ENCODE measurements around the gene SPEM2. TPM values are rescaled to one million over a fixed set of nuclear protein-coding genes. Genes with fewer than 3 reads are reported as not detected.
A peak's percentile ranks its signal among the peaks of the same experiment; 100 is the strongest.

Gene SPEM2
- polyA plus RNA-seq, 2 of the 4 experiments (the other 2 are of a cell fraction) = not detected

GRCh38 chr17:7440834-7441195 lies 15.4 kb downstream of the SPEM2 start:
- Histone ChIP-seq H3K9me3 (no peaks in the 10 kb centered on the region), H3K4me1 (peaks cover 45% of the 10 kb centered on the region), H3K27ac (peak overlapping the region in 1 of 2 experiments; percentile 85; a peak in 3 of 6 replicates), H3K4me3 (no peak overlapping the region), H3K4me2 (peak overlapping the region; percentile 98; the same call in 2 of the 3 replicates)
- ATAC-seq (no peak), FAIRE-seq (no peak), DNase-seq (ENCODE audit: low read depth in 1 of 2, low spot score in 1 of 2) (no peak)
- no peak for TF ChIP-seq JUNB (IDR thresholded peaks at IDR 0.05)
- TF ChIP-seq FOSB (CRISPR knock-in tag; IDR thresholded peaks at IDR 0.05) = no peak
- TF ChIP-seq MAFK (IDR thresholded peaks at IDR 0.05; ENCODE audit: partially characterized antibody) = peak; percentile 95
- POLR2A ChIA-PET = interaction anchor here (1.0 to 1.4 kb wide), 3 partner anchors 8 to 45 kb away, joined by 3 to 6 read pairs (median 3); partner anchors contain the start of gene TMEM256
- CTCF ChIA-PET = interaction anchor here (0.7 to 17.0 kb wide), 14 partner anchors 9 to 196 kb away, joined by 3 to 342 read pairs (median 4); partner anchors contain the start of genes CHRNB1, KCTD11, SLC35G6 and TMEM256
- 77% methylated on average over 10 of the region's 12 CpGs for WGBS (ENCODE audit: missing lambda C conversion rate)

GRCh38 chr17:7441266-7441665 lies 15.8 kb downstream of the SPEM2 start:
- no peak for ATAC-seq
- WGBS (ENCODE audit: missing lambda C conversion rate) = 87% methylated on average over 7 of the region's 7 CpGs
- ChIA-PET POLR2A (interaction anchor here (1.0 to 1.4 kb wide), 4 partner anchors 37 to 45 kb away, joined by 3 to 6 read pairs (median 4); partner anchors contain the start of genes TMEM256 and ZBTB4), CTCF (interaction anchor here (0.7 to 17.0 kb wide), 13 partner anchors 10 to 246 kb away, joined by 3 to 342 read pairs (median 5); partner anchors contain the start of genes CHRNB1, KCTD11, SLC35G6 and TMEM256)
- TF ChIP-seq BHLHE40 (IDR thresholded peaks at IDR 0.05; ENCODE audit: low read depth, low read length) (no peak), ZNF302 (CRISPR knock-in tag; IDR thresholded peaks at IDR 0.05) (no peak), TP53 (CRISPR knock-in tag; IDR thresholded peaks at IDR 0.05) (no peak), ESRRA (IDR thresholded peaks at IDR 0.05; ENCODE audit: borderline replicate concordance, low read length) (no peak), CBX8 (IDR thresholded peaks at IDR 0.05) (no peak), JUN (IDR thresholded peaks at IDR 0.05) (no peak), HMGXB4 (CRISPR knock-in tag; IDR thresholded peaks at IDR 0.05; ENCODE audit: borderline replicate concordance) (no peak), FOSB (CRISPR knock-in tag; IDR thresholded peaks at IDR 0.05) (no peak), KDM1A (IDR thresholded peaks at IDR 0.05; ENCODE audit: low read depth) (no peak), JUNB (IDR thresholded peaks at IDR 0.05) (no peak), BCL3 (IDR thresholded peaks at IDR 0.05) (no peak), SMC3 (IDR thresholded peaks at IDR 0.05) (no peak)
- Histone ChIP-seq H3K27ac (no peak overlapping the region), H3K4me1 (peaks cover 41% of the 10 kb centered on the region), H3K4me2 (no peak overlapping the region), H3K9me3 (no peaks in the 10 kb centered on the region), H3K4me3 (no peak overlapping the region)
- no peak for DNase-seq (ENCODE audit: low read depth in 1 of 2, low spot score in 1 of 2)
- FAIRE-seq = no peak

GRCh38 chr17:7442142-7442541 lies 16.7 kb downstream of the SPEM2 start:
- no peak overlapping the region for H3K4me3 ChIP-seq
- no peaks in the 10 kb centered on the region for H3K9me3 ChIP-seq
- H3K4me2 ChIP-seq = no peak overlapping the region
- ATAC-seq (no peak), FAIRE-seq (no peak), DNase-seq (ENCODE audit: low read depth in 1 of 2, low spot score in 1 of 2) (no peak)
- ChIA-PET POLR2A (interaction anchor here (1.1 to 1.4 kb wide), 2 partner anchors 37 to 38 kb away, joined by 3 to 4 read pairs; partner anchors contain the start of genes TMEM256 and ZBTB4), CTCF (interaction anchor here (1.1 to 17.0 kb wide), 10 partner anchors 11 to 245 kb away, joined by 3 to 342 read pairs (median 6); partner anchors contain the start of genes CHRNB1, KCTD11, TMEM256 and TMEM95)
- H3K27ac ChIP-seq = no peak overlapping the region
- no peak for TF ChIP-seq HMGXB4 (CRISPR knock-in tag; IDR thresholded peaks at IDR 0.05; ENCODE audit: borderline replicate concordance)
- TF ChIP-seq NFE2L2 (conservative IDR thresholded peaks at IDR 0.05; ENCODE audit: low read length) = no peak
- no peak for TF ChIP-seq JUN (IDR thresholded peaks at IDR 0.05)
- no peak for TF ChIP-seq USF2 (IDR thresholded peaks at IDR 0.05)
- TF ChIP-seq BCL3 (IDR thresholded peaks at IDR 0.05) = no peak
- TF ChIP-seq RFX5 (IDR thresholded peaks at IDR 0.05) = no peak
- TF ChIP-seq MAFK (IDR thresholded peaks at IDR 0.05; ENCODE audit: partially characterized antibody) = no peak
- TF ChIP-seq EHF (CRISPR knock-in tag; IDR thresholded peaks at IDR 0.05) = no peak
- no peak for TF ChIP-seq POLR2AphosphoS2 (conservative IDR thresholded peaks at IDR 0.05; ENCODE audit: low read length)
- TF ChIP-seq ATOH8 (CRISPR knock-in tag; IDR thresholded peaks at IDR 0.05; ENCODE audit: low read depth) = no peak
- 80% methylated on average over 2 of the region's 2 CpGs for WGBS (ENCODE audit: missing lambda C conversion rate)
- H3K4me1 ChIP-seq = peaks cover 36% of the 10 kb centered on the region
